Neural progenitor cell (in vitro differentiated cells): ENCODE measurements around the gene DSCAML1.

ENCODE experiments used
- EZH2 ChIP-seq: fragments of 200-600 bp; sonication (generic); IDR thresholded peaks from 2 replicates; pipeline ENCODE4 v1.6.1; 2017; ENCODE audit warnings: antibody characterized with exemption, mild to moderate bottlenecking, moderate library complexity
- EZH2phosphoT487 ChIP-seq: fragments of 200-600 bp; sonication (generic); IDR thresholded peaks from 2 replicates; pipeline ENCODE4 v1.6.1; 2017; ENCODE audit warnings: antibody characterized with exemption
- TF ChIP-seq, protein P1 (sequence below): fragments of 200-600 bp; sonication (generic); IDR thresholded peaks from 2 replicates; pipeline ENCODE4 v1.5.1; 2017; ENCODE audit warnings: antibody characterized with exemption, mild to moderate bottlenecking

DNA sequence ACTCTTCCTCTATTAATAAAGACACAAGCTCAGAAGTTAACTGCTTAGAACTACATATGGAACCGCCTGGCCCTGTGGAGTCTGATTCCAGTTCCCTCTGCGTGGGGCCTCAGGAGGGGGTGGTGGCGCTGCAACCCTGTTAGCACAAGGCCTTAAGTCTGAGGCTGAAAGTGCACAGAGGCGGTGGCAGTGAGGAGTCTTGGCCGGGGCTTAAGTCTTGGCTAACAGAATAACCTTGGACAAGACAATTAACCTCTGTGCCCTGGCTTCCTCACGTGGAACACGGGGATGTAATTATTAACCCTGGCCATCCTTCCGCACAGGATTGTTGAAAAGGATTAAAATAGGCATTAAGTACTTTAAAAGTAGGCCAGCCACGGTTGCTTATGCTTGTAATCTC lies 277.8 kb downstream of the DSCAML1 start:
- TF ChIP-seq EZH2phosphoT487 = no peak
- TF ChIP-seq EZH2 = no peak
- TF ChIP-seq, protein P1, sequence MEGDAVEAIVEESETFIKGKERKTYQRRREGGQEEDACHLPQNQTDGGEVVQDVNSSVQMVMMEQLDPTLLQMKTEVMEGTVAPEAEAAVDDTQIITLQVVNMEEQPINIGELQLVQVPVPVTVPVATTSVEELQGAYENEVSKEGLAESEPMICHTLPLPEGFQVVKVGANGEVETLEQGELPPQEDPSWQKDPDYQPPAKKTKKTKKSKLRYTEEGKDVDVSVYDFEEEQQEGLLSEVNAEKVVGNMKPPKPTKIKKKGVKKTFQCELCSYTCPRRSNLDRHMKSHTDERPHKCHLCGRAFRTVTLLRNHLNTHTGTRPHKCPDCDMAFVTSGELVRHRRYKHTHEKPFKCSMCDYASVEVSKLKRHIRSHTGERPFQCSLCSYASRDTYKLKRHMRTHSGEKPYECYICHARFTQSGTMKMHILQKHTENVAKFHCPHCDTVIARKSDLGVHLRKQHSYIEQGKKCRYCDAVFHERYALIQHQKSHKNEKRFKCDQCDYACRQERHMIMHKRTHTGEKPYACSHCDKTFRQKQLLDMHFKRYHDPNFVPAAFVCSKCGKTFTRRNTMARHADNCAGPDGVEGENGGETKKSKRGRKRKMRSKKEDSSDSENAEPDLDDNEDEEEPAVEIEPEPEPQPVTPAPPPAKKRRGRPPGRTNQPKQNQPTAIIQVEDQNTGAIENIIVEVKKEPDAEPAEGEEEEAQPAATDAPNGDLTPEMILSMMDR = no peak
